ENCODE data around the gene PNMA3.

DNA sequence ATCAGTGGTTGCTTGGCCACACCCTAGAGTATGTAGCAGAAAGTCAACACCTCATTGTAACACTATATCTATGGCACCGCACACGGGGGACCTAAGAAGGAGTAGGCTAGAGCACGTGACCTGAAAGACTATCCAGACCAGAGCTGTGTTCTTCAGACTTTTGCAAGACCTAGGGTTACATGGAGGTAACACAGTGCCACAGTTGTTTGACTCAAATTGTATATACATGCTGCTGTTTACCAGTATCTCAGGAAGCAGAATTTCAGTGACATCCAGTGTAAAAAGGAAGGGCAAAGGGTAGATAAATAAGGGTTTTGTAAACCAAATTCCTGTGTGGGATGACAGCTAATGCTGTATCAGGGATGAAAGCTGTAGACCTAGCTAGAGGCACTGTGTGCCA is 46.1 kb downstream of the PNMA3 start:
- TF ChIP-seq, protein P1, sequence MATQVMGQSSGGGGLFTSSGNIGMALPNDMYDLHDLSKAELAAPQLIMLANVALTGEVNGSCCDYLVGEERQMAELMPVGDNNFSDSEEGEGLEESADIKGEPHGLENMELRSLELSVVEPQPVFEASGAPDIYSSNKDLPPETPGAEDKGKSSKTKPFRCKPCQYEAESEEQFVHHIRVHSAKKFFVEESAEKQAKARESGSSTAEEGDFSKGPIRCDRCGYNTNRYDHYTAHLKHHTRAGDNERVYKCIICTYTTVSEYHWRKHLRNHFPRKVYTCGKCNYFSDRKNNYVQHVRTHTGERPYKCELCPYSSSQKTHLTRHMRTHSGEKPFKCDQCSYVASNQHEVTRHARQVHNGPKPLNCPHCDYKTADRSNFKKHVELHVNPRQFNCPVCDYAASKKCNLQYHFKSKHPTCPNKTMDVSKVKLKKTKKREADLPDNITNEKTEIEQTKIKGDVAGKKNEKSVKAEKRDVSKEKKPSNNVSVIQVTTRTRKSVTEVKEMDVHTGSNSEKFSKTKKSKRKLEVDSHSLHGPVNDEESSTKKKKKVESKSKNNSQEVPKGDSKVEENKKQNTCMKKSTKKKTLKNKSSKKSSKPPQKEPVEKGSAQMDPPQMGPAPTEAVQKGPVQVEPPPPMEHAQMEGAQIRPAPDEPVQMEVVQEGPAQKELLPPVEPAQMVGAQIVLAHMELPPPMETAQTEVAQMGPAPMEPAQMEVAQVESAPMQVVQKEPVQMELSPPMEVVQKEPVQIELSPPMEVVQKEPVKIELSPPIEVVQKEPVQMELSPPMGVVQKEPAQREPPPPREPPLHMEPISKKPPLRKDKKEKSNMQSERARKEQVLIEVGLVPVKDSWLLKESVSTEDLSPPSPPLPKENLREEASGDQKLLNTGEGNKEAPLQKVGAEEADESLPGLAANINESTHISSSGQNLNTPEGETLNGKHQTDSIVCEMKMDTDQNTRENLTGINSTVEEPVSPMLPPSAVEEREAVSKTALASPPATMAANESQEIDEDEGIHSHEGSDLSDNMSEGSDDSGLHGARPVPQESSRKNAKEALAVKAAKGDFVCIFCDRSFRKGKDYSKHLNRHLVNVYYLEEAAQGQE (IDR thresholded peaks at IDR 0.05; ENCODE audit: insufficient read depth in 1 of 2, low read depth in 2 of 2, low read length in 2 of 2) = no peak
- TF ChIP-seq POLR2AphosphoS5 (IDR thresholded peaks at IDR 0.05; ENCODE audit: low read depth, low read length) = no peak
- no peak for TF ChIP-seq TAF1 (IDR thresholded peaks at IDR 0.05; ENCODE audit: borderline replicate concordance, insufficient read depth, low read length)

All from PFSK-1 (cell line).